Fibroblast of skin of left quadriceps (primary cell): Measurements from ENCODE around the gene CLDN8.

Experiments used
- DNase-seq, 2 experiments: peaks; one replicate each; pipeline ENCODE4 v3.0.0-alpha.2; 2013; ENCODE audit warnings: low read depth in 2 of 2

The CLDN8 gene

DNA sequence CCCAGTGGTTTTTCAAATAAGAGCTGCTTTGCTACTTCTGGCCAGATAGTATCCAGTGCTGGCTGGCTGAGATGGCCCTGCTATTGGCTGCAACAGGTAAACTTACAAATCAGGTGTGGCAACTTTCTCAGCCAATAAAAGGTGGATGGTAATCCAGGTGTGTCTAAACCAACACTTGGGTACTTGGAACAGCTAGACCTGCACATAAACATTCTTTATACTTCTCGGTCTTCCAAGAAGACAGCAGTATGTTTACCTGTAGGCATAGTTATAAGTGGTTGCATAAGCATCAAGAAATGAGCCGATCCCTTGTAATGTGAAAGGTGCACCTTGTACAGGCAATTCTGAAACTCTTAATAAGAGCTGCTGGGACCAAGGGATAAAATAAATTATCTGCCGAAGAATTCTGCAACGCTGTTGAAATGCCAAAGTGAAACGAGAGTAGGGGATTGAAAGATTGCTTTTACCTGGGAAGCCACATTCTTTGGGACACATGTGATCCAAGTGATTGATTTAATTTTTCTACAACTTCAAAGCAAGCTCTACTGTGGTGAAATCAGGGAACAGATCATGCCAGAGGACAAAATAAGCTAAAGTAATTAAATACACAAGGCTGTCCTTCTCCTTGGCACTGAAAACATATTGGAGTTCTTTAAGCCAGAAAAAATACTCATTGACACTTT lies at the start of gene CLDN8:
Gene CLDN8 (minus strand): TSS at position 57 of the 683 bp plus-strand sequence. CDS start 172 bp downstream, outside the sequence.
- DNase-seq, result no peak

DNA sequence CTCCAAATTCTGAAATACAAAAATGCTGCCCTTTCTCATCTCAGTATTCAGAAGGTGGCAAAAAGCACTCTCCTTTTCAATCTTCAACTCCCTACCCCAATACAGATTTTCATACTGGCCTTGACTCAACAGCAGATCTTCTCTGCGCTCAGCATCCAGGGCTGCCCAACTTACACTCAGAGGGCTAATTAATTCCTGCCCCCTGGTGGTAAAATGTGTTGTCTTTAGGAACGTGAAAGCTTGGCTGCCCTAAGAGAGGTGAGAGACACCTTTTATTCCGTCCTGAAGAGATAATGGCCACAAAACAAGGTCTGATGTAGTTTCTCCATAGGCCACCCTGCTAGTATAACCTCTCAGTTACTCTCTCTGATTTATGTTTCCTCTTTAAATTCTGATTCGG lies 41.9 kb upstream of the CLDN8 start:
- peak in 1 of 2 experiments; percentile 13 for DNase-seq

DNA sequence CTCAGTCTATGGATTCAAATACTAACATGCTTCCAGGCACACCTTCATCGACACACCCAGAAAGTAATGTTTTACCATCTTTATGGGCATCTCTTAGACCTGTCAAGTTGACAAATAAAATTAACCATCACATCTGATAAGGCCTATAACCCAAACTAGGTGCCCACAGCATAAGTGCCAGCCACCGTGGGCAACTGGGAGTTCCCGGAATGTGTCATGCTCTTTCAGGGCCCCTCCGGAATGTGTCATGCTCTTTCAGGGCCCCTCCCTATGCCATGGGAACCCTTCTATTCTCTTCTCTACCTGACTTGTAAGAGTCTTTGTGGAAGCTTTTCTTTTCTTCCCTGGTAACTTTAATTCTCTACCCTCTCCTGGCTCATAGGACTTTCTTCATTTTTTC lies 40.2 kb upstream of the CLDN8 start:
- DNase-seq, result no peak

DNA sequence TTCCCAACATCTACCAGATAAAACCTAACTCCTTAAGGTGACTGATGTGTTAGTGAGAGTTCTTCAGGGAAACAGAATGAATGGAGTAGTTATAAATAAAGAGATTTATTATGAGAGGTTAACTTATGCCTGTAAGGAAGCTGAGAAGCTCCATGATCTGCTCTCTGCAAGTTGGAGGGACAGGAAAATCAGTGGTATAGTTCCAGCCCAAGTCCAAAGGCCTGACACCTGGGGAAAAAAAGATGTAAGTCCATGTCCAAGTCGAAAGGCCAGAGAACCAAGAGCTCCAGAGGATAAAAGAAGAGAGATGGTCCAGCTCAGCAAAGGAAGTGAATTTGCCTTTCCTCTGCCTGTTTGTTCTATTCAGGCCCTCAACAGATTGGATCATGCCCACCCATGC lies 39.8 kb upstream of the CLDN8 start:
- no peak for DNase-seq

DNA sequence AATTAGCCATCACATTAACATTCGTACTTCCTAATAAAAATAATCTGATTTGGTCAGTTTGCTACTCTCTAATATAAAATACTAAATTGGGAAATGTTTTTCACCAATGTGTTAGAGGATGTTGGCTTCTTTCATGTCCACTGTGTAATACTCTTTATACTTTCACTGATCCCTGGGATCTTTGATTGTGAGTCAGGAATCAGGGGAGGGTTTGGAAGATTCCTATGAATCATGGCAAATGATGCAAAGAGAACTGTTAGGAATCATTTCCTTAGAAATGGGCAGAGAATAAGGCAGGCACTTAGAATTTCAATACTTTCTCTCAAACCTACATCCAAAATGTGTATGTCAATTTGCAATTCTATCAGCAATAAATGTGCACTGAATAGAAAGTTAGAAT lies 35.9 kb upstream of the CLDN8 start:
- DNase-seq, result no peak

DNA sequence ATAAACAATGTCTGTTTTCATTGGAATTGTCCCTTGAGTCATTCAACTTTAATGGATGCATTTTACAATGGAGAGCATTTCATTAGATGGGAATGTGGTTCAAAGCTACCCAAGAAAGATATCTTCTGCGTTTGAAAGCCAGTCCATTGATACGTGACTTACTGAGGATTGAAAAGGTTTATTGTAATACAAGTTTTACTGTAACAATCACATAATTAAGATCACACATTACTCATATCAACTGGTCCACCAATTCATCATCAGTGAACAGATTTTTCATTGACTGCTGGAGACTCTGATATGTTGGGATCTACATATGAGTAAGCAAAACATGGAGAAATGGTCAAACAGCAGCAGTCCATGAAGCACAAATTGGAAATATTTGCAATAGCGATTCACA lies 34.0 kb upstream of the CLDN8 start:
- no peak for DNase-seq

DNA sequence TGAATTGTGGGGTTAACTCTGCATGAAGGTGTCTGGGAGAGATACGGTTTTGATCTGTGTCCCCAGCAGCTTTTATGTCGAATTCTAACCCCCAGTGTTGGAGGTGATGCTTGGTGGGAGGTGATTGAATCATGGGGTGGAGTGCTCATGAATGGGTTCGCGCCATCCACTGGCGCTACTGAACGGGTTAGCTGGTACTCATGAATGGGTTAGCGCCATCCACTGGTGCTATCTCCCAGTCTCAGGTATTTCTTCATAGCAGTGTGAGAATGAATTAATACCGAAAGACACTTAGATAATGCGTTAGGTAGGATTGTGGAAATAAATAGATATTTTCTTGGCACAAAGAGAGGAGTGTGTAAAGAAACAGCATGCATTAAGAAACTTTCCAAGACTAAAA lies 32.9 kb upstream of the CLDN8 start:
- no peak for DNase-seq

DNA sequence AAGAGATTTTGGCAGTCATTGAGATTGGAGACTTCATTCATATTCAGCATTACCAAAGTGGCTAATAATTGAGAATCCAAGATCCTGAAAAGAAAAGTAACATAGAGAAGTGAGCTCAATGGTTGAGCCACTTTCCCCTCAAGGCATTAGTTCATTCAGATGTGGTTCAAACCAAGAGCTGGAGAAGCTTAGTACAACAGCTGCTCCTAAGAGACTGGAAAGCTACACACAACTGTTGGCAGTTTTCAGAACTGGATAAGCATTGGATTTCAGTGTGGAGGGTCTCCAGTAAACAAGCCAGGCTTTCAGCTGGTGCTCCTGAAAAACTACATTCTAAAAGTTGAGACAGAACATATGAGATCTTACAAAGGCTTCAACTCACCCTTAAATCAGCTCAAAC lies 29.2 kb upstream of the CLDN8 start:
- DNase-seq, result no peak

DNA sequence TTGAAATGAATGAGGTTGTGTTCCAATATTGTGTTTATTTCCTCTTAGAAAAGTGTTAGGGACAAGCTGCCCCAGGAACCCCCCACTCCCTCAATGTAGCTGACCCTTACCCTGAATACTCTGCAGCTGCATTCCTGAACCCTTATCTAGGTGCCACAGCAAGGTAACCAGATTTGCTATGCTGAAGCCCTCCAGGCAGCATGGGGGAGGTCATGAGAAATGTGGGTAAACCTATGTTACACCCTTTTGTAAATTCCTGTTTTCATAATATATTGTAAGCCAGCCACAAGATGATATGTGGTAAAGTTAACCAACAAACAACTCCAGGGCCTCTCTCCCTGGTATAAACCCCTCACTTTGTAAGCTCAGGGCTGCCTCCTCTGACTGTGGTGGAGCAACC lies 27.8 kb upstream of the CLDN8 start:
- DNase-seq, result no peak

DNA sequence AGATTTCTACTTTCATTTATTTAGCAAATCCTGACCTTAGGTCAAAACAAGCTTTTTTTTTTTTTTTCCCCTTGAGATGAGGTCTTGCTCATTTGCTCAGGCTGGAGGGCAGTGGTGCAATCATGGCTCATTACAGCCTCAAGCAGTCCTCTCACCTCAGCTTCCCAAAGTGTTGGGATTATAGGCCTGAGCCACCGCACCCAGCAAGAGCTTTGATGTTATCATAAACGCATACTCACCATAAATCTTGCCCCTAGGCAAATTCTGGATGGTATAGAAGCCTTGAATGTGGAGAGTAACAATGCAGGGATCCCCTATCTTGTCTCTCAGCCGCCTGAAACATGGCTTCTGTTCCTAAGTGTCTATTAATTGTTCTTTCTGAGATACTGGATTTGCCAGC lies 24.8 kb upstream of the CLDN8 start:
- DNase-seq, result no peak

DNA sequence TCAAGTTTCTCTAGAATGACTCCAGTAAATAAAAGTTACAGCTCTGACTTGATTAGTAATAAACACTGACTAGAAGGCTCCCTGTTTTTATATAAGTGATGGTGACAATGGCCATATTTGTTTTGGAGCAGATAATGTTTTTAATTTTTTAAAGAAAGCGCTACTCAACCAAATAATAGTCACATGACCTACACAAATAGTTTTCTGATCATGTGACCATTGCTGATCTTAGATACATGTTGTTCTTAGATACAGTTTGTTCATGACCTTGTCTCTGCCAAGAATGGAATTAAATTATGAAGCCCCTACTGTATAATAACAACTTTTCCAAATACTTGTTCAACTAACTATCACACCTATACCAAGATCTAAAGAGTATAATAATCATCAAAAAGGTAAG lies 22.3 kb upstream of the CLDN8 start:
- no peak for DNase-seq

DNA sequence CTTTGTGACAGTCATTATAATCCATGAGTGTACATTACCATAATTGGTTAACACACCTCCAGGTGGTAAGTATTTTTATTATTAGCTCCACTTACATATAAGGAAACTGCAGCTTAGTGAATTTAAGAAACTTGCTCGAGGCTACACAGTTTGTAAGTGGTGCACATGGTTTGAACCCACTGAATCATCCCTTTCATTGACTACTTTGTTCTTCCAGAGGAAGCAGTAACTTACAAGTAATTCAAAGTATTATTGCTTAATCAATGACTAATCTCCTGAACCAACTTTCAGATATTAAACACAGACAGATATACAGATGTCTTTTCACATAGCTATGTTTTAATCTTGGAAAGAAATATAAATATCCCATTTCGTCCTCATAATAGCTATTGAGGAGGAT lies 18.7 kb upstream of the CLDN8 start:
- DNase-seq, result peak; percentile 36 to 43

DNA sequence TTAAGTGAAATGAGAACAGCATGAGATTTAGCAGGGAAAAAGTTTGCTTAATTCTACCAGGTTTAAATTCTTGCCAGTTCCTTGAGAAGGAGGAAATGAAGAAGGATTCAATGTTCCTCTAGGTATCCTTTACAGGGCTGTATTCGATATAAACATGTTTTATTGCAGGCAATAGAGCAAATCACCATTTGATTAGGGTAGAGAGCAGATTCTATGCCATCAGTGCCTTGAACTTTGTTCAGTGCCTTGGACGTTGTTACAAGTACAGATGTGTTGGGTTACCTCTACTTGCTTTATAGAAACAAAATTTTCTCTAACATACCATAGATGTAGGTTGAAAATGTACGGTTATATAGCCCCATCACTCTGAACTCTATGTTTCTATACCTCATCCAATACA lies 18.2 kb upstream of the CLDN8 start:
- no peak for DNase-seq

DNA sequence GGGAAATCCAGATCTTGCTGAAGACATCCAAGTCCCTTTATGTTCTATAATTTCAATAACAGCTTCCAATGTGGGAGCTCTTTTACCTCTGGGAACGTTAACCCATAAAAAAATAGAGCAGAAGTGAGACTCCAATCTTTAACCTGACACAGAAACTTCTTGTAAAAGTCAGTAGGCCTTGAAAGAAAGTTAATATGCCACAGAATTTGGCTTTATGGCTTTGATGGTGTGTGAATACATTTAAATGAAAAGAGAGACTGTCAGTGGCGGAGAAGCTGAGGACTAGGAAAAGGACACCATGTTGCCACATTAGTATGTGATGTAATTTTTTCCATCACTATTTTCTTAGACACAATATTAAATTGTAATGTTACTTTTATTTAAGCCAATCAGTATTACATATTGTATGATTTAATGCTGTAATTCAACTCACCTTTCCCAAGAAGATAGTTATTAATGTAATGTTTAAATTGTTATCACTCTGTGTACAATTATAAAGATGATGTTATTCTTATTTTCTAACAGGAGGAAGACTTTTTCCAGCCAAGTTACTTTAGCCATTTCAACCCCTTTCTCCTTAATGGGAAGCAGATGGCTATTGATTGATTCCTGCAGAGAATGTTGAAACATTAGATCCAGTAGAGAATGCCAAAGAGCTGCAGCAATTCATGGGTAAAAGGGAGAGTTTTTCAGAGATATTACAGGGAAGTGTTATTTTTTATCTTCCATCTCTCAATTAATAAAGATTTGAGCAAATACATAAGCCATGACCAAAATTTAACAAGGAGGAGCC lies 17.5 kb upstream of the CLDN8 start:
- peak; percentile 24 to 32 for DNase-seq

DNA sequence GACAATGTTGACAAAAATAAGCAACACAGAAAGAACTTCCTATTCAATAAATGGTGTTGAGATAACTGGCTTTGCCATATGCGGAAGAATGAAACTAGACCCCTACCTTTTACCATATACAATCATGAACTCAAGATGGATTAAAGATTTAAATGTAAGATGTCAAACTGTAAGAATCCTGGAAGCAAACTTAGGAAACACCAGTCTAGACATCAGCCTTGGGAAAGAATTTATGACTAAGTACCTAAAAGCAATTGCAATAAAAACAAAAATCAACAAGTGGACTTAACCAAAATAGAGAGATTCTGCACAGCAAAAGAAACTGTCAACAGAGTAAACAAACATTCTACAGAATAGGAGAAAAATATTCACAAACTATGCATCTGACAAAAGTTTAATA lies 16.1 kb upstream of the CLDN8 start:
- DNase-seq, result no peak

DNA sequence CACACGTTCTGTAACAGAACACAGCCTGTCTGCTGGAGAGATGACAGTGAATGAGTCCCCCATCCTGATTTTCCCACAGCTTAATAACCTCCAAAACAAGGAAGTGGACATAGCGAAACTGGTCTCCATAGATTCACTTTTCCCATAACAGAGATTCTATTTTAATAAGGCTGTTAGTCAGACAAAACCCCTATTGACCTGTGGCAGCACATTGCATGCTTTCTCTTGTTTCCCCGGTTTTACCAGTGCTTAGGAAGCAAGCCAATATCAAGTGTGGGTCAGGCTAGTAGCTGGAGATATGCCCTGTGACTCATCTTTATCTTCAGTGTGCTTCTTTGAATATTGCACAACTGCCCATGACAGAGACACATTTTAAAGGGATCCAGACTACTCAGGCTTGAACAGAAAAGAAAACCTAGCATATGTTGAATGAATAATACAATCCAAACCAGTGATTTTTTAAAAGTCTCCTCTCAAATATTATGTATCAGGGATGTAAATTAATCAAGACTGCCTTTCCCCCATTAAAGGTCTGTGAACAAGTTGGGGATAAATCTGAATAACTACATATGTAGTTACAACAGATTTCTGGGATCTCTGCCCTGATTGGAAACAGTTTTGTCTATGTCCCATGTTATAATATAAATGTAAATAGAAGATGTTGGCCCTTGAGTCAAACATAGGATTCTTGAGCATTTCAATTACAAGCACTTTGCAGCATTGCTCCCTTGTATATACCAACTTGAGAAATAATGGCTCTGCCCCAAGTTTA lies 11.9 kb upstream of the CLDN8 start:
- peak; percentile 94 for DNase-seq

DNA sequence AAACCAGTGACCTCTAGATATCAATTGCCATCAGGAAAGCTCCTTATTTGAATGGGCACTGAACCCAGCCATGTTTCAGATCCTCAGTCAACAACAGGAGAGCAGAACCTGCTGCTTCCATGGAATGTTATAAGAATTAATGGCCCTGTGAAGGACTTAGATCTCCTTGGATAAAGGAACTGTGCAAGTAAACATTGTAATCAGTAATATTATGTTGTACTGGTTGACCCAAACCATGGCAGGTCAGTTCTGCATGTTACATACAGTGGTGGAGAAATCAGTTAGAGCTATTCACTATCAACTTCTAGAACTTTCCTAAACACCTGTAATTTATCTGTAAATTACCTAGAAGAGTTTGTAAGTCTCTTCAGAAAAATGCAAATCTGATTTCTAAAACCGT lies 11.2 kb upstream of the CLDN8 start:
- no peak for DNase-seq

DNA sequence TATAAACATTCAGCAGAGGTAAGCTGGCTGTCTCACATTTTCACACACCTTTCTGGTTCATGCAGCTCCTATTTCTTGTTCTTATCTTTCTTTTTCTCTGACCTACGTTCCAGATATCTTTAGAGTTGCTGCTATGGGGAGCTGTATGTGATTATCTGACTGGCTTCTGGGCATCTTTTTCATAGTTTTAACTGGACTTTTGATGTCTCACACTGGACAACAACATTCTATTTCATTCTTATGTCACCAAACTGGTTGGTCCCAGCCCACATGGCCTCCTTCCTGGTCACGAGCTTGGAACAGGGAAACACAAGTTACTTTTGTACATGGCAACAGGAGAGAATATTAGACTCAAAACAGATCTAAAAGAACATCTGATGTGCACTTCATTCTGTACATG lies 7.7 kb upstream of the CLDN8 start:
- DNase-seq, result no peak

DNA sequence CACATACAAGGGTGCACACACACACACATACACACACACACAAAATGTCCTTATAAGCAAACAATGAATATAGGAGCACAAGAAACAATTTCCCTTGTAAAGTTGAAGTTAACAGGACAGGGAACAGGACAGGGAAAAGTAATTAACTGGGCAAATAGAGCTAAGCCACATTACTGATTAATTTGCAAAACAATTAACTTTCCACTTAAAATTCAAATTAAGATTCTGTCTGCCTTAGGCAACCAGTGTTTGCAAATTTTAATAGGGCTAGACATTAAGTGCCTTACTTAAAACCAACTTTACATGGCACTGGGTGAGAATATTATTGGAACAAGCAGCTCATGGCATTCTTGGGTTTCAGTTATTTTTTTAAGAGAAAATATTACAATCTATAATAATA lies 6.8 kb upstream of the CLDN8 start:
- DNase-seq, result no peak

DNA sequence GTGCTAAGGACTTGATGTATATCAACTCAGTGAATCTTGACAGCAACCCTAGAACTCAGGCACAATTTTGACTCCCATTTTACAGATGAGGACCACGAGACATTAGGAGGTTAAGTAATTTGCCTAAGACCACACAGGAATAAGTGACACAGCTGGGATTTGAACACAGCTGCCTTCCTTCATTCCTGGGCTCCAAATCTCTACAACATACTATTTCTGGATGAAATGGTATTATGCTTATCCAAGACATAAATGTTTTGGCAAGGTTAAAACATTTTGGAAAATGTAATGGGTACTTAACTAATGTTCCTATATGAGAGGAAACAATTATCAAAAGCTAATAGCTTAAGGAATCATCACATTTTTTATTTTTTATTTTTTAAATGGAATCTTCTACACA lies 4.8 kb downstream of the CLDN8 start:
- DNase-seq, result no peak

DNA sequence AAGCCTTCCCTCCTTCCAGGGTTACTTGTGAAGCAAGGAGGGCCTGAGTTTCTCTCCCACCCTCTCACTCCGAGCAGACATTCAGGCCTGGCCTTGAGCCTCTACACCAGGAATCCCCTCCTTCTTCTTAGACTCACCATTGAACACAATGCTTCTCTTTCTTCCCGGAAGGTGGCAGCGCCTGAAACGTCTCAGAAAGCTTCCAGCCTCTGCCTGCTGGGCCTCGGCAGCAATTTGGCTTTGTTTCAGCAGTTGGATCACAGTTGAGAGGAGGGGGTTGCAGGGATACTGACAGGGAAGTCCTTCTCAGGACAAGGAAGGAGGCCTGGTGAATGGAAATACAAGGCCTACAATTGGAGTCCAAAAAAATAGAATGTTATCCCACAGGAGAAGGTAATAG lies 6.3 kb downstream of the CLDN8 start:
- no peak for DNase-seq

DNA sequence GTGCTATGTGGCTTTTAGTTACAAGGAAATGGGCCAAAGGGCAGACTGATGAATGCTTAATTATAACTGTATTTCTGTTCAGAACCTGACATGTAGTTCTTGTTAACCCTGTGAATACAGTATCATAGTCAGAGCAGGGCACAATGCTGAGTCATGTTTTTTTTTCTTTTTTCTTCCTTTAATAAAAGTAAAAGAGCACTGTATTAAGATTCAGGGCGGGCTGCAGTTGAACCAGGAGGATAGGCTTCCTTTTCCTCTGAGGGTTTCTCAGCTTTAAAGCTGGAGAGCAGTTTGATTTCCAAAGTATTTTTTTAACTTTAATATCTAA lies 8.7 kb downstream of the CLDN8 start:
- DNase-seq, result no peak
